ENCODE data around the gene TNXB.
"Not testable (repeated sequence)": the region's sequence is repeated elsewhere in the genome, so short reads cannot be mapped to it uniquely, and the experiment has no call there.

TNXB gene

GRCh38 chr6:32083812-32084768 is 25.0 kb downstream of the TNXB start:
- no peak for DNase-seq

GRCh38 chr6:32082935-32083334 is 26.2 kb downstream of the TNXB start:
- DNase-seq: no peak

- DNase-seq: no peak
Measured at GRCh38 chr6:32082478-32082877, 26.7 kb downstream of the TNXB start.

- DNase-seq: no peak
Measured at GRCh38 chr6:32081168-32081990, 27.8 kb downstream of the TNXB start.

GRCh38 chr6:32079566-32080290 is 29.4 kb downstream of the TNXB start:
- DNase-seq: no peak

- DNase-seq: no peak
Measured at GRCh38 chr6:32076321-32076809, 32.8 kb downstream of the TNXB start.

- DNase-seq: no peak
Measured at GRCh38 chr6:32075781-32076180, 33.4 kb downstream of the TNXB start.

GRCh38 chr6:32074996-32075532 is 34.1 kb downstream of the TNXB start:
- DNase-seq: no peak

- no peak for DNase-seq
Measured at GRCh38 chr6:32073613-32074012, 35.5 kb downstream of the TNXB start.

GRCh38 chr6:32073101-32073500 is 36.0 kb downstream of the TNXB start:
- no peak for DNase-seq

- DNase-seq: no peak
Measured at GRCh38 chr6:32070814-32071543, 38.2 kb downstream of the TNXB start.

GRCh38 chr6:32069878-32070515 is 39.1 kb downstream of the TNXB start:
- no peak for DNase-seq

GRCh38 chr6:32069460-32069859 is 39.7 kb downstream of the TNXB start:
- no peak for DNase-seq

- DNase-seq: no peak
Measured at GRCh38 chr6:32068867-32069266, 40.3 kb downstream of the TNXB start.

GRCh38 chr6:32068315-32068714 is 40.8 kb downstream of the TNXB start:
- DNase-seq: not testable (repeated sequence)

- not testable (repeated sequence) for DNase-seq
Measured at GRCh38 chr6:32067521-32067920, 41.6 kb downstream of the TNXB start.

GRCh38 chr6:32064706-32065105 is 44.4 kb downstream of the TNXB start:
- DNase-seq: no peak

- DNase-seq: no peak
Measured at GRCh38 chr6:32060966-32061655, 48.0 kb downstream of the TNXB start.

GRCh38 chr6:32058511-32058963 is 50.6 kb downstream of the TNXB start:
- DNase-seq: no peak

GRCh38 chr6:32057966-32058365 is 51.2 kb downstream of the TNXB start:
- no peak for DNase-seq

- DNase-seq: no peak
Measured at GRCh38 chr6:32056254-32056653, 52.9 kb downstream of the TNXB start.

All from NCI-H2081 (cell line).